Daoy (cell line): ENCODE measurements around the gene GUCA1C. TPM values are rescaled to one million over a fixed set of nuclear protein-coding genes. Genes with fewer than 3 reads are reported as not detected.

Source experiments
- DNase-seq: peaks from one replicate; pipeline ENCODE4 v3.0.0-alpha.2; 2015; ENCODE audit warnings: low read depth
- total RNA-seq: library from RNA; depleted of rRNA; stranded (reverse); fragments of >200 nt; shearing (Covaris generic); gene quantifications from 2 replicates; pipeline ENCODE4 v1.2.3, GENCODE V29; 2014; rRNA removed

The GUCA1C gene, protein sequence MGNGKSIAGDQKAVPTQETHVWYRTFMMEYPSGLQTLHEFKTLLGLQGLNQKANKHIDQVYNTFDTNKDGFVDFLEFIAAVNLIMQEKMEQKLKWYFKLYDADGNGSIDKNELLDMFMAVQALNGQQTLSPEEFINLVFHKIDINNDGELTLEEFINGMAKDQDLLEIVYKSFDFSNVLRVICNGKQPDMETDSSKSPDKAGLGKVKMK
- total RNA-seq: not detected in 2 replicates

DNA sequence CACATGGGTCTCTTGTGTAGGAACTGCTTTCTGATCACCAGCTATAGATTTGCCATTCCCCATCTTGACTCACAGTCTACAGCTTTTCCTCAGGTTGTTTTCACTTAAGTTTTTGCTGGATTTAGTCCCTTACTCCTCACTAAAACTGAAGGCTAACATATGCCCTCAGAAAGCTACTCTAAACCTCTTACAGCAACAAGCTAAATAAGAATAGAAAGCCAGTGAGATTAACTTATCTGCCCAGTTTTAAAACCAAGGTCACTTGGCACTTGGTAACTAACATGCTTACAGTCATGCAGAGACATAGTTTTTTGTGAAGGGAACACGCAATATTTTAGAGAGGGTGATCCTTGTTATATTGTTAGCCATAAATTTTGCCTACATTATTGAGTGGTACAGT, at the start of gene GUCA1C:
Gene GUCA1C, minus strand, starts transcription at position 180 of the 400 bp plus-strand sequence. Its CDS starts 117 bp downstream, at position 63.
- DNase-seq: no peak

DNA sequence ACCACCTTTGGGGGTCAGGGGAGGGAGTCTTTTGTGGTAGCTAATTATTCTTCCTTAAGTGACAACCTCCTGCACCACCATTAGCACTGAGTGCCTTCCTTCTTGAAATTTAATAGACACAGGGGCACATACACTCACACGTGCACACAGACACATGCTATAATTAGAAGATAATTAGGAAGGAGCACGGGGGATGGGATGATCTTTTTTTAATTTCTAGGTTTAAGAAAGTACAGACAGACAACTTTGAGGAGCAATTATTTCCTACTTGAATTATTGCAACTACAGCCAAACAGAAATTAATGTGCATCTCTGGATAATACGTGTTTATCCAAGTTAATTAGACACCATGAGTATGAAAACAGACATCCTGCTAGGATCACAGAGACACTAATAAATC, 44.8 kb upstream of the GUCA1C start:
- DNase-seq: no peak

DNA sequence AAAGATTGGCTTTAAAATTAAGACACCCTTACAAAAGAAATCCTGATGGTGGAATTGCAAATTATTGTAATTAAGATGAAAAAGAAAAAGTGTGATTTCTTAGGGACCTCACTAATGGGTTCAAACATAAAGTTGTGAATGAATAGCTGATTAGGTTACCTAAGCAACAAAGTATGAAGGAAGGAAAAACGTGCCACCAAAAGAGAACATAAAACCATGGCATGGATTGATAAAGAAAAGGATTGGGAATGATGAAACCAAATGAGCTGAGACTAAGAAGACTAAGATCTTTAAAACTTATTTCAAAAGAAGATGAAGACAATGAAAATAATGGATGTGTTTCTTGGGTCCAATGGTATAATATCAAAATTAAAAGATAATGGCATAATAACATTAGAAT, 32.2 kb upstream of the GUCA1C start:
- no peak for DNase-seq

DNA sequence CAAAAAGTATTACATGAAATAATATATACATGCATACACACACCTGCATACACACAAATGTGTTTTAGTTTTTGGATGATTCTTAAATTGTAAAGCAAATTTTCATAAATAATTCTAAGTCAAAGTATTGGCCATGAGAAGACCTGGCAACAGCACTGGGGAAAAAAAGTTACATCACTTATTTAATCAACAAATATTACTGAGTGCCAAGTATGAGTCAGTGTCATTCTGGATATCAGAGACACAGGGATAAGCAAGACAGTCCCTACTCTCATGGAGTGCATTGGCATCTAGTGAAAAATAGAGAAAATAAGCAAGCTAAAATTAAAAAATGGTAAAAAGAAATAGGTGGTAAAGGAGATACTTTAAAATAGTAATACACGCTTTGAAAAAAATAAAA, 29.4 kb upstream of the GUCA1C start:
- DNase-seq: no peak

DNA sequence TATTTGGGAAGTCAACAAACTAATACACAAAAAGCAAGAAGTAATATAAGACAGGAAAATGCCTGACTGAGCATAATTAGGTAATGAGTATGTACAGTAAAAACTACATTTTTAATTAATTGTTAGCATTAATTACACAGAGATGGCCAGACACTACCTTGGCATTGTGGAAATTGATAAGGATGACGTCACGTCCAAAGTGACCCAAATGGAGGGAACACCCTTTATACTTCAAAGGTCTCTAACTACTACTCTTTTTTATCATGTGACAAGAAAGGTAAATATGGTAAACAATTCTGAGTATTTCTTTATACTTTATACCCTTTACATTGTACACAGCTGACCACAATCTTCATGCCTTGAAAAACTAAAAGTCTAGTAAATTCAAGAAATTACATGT, 22.4 kb upstream of the GUCA1C start:
- no peak for DNase-seq

DNA sequence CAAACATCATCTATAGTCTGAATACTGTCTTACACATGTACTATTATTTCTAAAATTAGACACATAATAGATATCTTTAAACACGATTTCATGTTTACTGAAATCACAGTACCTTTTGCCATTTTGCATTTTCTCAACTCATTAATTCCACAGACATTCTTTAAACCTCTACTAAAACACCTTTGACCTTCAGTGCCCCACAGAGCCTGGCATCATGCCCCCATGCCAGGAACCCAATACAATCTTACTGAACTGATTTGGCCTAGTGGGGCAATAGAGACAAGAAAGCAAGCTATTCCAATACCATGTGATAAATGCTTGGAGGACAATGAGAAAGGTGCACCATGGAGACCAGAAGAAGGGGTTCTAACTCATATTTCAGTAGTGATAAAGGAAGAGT, 19.3 kb upstream of the GUCA1C start:
- DNase-seq: no peak

DNA sequence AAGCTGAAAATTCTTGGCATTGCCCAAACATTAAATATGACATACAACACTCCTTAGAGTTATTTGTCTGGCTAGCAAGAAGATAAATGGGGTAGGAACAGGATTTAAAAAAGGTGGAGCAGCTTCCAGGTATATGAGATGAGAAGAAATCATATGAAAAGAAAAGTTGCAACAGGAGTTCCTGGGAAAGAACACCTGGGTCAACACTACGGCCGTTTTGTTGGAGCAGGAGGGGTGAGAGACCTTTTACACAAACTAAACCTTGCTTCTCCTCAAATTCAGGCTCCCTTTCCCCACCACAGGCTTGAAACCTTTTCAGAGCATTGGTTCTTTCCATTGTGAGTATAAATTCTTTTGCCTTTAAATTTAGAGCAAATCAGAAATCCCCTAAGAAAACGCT, 18.8 kb upstream of the GUCA1C start:
- no peak for DNase-seq

DNA sequence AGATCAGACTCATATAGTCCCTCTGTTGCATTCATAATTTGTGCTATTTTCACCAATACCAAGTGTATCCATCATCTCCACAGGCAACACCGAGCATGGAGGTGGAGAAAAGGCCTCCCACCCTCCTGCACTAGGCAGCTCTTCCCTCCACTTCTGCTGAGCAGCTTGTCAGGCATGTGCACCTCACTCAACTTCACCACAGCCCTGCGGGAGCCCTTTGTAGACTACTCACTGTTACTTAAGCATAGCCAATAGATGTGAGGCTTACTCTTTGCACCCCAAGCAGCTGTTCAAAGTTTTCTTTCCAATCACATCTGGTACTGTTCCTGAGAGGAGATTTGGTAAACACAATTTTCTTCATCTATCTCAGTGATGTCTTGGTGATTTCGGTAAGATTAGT, 16.9 kb upstream of the GUCA1C start:
- no peak for DNase-seq

DNA sequence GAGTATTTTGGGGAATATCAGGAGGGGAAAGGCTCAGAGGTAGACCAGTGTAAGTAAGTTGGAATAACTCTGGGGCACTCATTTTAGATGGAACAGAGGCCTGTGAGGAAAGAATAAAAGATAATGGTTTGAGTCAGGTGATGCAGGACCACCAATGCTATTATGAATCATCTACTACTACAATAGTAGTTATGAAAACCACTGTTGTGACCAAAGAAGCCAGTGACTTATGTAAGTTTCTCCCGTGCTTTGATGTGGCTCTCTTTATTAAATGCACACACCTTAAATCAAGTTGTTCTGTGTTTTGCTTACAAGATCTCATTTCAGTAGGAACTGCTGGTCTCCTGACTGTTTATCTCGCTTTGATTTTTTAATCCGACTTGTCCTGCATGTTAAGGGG, 13.1 kb upstream of the GUCA1C start:
- no peak for DNase-seq

DNA sequence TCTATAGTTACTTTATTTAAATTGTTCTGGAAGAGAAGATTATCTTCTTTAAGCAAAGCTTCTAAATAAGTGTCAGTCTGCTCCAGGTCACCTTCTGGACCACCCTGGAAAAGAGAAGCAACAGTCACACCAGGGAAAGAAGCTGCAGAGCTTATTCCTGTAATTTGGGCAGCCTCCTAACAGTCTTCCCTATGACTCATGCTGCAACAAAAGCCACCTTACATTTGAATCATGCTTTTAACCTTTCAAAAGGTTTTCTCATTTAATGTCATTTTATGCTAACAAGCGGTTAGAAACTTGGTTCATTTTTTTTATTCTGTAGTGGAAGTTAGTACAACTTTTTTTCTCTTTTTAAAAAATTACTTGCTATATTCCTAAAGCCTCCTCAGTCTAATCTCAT, 5.3 kb upstream of the GUCA1C start:
- peak; percentile 6 for DNase-seq

DNA sequence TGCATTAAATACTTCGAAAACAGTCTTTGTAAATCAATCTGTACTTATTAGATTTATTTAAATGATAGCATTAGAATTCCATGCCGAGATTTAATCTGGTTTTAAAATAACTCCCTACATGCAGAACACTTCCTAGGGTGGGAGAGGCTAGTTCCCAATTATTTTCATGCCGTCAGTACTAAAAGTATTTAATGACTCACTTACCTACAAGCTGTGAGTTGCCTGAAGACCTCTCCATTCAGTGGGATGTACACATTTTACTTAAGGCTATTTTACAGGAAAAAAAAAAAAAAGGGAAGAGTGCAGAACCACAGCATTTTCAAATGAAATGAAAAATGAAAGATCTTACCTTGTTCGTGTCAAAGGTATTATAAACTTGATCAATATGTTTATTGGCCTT, 469 bp downstream of the GUCA1C start:
- no peak for DNase-seq

DNA sequence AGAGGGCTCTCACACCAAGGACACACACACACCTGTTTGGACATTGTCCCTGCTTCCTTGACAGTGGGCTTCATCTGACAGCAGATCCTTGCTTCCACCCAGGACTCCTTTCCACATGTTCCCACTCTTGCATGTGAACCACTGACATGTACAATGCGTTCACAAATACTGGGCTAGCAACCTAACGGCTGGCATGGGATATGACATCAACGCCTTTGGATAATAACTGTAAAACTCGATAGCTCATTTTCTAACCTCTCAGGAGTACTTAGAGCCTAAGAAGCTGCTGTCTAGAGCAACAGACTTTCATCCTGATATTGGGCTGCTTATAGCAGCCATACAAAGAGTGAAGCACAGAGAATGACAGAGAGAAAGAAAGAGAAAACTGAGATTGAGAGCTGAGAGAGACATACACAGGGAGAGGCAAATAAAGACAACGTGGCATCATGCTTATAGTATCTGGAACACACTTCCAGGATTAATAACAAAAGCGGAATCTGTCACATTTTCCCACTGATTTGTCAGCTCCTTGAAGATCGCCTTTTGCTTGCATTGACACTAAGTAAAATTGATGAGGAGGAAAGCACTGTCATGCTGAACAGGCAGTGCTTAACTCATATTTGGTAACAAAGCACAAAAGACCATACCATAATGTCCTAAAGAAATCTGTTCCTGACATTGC, 1.7 kb downstream of the GUCA1C start:
- no peak for DNase-seq

DNA sequence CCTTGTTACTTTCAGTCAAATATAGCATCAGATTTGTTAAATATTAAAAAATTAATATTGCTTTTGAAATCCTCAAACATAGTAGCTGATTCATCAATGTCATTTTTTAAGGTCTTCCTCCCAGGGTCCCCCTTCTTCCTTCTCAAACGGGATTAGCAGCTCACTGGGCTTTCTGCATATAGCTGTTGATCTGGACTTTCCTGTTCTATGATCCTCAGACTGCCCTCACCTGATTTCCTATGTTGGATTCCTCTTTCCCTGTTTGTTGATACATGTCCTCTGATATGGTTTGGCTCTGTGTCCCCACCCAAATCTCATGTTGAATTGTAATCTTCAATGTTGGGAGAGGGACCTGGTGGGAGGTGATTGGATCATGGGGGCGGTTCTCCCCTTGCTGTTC, 5.8 kb downstream of the GUCA1C start:
- no peak for DNase-seq

DNA sequence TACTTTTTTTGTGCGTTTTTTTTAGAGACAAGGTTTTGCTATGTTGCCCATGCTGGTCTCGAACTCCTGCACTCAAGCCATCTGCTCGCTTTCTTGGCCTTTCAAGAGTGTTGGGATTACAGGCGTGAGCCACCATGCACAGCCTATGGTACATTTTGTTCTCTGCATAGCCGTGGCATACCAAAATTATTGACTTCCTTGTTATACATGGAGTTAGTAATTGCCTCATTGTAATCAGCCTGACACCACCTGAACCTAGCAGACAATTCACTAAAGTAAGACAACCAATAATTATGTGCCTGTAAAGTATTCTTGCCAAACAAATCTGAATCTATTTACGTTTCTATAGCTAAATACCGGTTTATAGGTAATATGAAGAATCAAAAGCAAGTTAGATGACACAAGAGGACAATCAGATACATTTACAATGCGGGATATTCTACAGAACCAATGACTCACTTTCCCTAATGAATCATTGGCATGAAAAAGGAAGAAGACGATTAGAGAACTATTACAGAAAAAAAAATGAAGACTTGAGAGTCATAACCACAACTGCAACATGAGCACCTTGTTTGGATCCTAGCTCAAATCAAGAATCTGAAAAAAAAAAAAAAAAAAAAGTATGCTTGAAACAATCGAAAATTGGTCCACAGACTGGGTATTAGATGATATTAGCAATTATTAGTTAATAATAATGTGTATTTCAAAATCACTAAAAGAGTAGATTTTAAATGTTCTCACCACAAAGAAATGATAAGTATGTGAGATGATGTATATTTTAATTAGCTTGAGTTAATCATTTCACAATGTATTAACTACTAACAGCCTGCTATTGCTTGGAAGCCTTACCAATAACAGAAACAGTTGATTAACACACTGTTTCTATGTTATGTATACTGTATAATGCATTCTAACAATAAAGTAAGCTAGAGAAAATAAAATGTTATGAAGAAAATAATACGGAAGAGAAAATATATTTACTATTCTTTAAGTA, 7.1 kb downstream of the GUCA1C start:
- DNase-seq: peak; percentile 32

DNA sequence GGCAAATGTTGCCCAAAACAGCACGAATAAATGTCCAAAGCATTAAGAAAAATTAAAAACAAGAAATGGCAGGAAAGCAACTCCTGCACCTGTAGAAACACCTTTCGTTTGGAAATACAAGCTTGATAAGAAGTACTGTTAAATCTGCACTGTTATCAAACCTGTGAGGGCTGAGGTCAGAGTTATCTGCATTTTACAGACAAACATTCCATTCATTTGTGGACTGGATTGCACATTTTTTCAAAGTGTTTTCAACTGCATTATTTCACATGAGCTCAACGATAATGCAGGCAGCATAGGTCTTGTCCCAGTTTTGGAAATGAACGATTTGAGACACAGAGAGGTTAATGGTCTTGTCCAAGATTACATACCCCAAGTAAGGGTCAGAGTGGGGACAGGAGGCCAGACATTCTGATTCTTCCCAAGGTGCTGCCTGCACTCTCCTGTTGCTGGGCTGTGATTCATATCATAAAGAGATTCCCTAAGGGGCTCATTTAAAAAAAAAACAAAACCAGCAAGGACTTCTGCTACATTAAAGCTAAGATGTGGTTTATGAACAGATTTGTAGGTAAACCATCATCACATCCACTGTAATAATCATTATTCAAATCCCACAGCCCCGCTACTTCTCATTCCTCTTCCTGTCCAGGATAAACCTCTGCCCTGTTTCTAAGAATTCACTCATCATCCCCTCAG, 13.0 kb downstream of the GUCA1C start:
- peak; percentile 14 for DNase-seq

DNA sequence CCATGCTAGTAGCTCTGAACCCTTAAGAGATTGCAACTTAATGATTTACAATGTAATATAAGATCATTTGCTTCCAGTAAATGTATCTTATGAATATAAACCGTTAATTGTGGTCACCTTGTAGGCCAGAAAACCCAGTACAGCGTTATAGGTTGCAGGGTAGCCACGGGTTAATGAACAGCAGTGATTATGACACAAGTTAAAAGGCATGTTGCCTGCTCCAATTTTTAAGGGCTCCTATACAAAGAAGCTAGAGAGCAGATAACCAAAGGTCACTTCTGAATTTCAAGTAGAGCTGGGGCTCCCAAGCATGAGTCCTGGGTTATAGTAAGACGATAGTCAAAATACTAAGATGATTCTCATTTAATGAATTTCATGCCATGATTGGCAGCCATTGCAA, 13.5 kb downstream of the GUCA1C start:
- DNase-seq: no peak

DNA sequence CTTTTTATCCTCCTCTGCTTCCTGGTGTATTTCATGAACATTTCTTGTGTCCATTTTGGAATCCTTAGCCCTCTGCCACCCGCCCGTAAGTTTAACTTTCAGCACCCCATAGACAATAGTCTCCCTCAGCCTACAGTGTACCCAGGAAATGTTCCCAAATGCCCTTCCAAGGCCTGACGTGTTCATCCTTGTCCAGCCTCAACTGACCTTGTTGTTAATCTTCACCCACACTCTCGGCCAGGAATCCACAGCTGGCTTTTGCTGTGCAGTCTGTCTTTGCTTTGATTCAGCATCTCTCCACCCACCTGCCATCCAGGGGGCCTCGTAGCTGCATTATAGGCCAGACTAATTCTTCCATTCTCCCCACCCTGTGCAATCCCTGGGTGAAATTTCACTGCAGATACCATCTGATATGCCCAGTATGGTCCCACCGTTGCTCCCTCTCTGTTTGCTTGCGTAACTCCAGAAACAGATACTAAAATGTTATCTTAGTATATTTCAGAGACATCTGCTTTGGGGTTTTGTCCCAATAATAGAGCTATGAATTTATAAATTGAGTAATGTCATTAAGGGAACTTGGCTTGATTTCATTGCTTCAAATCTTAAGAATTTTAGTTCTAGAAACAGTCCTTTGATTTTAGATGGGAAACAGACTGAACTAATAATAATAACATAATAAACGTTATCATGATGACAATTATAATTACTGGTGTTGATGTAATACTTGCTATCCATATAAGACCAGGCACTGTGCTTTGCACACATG, 16.6 kb downstream of the GUCA1C start:
- DNase-seq: no peak

DNA sequence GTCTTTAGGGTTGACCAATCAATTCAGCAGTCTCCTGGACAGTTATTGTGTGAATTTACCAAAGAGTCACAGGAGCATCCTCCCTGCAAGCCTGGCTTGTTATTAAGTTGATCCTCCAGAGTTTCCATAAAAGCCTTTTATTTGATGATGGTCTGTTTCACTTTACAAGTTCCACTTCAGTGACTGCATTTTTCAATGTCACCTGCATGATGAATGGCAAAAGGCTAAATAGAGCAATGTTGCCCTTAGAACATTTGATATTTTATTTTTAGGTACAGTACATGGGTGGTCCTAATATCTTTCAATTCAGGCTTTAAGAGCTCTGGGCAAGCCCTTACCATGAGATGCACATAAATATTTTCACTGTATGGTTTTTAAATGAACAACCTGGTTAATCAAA, 22.6 kb downstream of the GUCA1C start:
- DNase-seq: no peak

DNA sequence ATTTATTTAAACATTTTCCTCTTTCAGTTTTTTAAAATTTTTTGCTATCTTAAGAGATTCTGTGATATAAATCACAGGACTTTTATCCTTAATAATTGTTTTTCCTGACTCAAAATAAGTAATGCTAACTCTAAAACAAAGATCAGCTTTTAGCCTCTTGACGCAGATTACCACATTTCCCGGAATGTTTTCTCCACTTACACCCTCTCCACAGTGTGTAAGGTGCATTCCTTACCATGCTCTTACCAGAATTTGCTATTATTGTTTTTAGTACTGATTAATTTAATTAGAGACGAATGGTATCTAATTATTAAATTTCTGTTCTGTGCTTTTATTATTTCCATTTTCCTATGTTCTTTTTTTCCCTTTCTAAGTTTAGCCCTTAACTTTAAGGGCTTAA, 34.8 kb downstream of the GUCA1C start:
- no peak for DNase-seq

DNA sequence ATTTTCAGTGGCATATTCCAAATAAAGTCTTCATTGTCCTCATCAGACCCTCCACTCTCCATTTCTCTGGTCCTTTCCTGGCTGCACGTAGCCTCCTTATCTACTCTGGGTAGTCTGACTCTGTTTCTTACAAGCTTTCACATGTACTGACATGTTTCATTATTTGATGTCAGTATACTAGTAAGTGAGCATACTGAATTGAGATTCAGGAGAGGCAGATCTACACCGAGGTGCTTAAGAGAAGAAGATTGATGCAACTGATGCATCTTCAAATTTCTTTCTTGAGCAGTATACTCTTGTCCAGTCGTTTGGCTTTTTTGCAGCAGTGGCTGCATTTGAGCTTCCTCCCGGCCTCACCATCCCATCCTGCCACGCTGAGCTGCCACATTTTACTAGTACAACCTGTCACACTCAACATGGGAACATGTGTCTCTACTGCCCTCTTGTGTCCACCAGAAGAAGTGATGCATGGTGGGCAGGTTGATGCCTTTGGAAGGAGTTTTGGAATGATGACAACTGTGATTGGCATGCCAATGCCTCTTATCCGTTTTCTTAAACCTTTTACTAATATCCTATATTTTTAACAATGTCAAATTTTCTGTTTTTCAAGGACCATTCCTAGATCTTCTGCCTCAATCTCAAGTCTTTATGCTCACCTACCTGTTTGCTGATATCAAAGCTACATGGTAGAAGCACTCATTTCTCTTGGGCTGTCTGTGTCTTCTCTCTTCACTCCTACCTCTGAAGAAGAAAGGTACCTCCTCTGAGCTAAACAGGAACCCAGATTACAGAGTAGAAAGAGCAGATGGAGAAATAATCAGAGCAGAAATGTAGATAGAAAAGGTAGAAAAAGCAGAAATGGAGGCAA, 38.7 kb downstream of the GUCA1C start:
- peak; percentile 55 for DNase-seq
